Amygdala (tissue), 56 donors: ENCODE results near the gene GAL3ST3.
"Not testable (repeated sequence)": the region's sequence is repeated elsewhere in the genome, so short reads cannot be mapped to it uniquely, and the experiment has no call there.

Experiments
- DNase-seq, 56 donors: peaks; one replicate each; lab custom pipeline; 2025; lab: John Stamatoyannopoulos, UW

GAL3ST3 gene

GRCh38 chr11:66045177-66045639 lies 3.8 kb downstream of the GAL3ST3 start:
- peak in 52 of 56 donors; percentile 10 to 83 (median 51) for DNase-seq

- DNase-seq, result no peak
Observed at GRCh38 chr11:66044757-66045156, 4.2 kb downstream of the GAL3ST3 start.

GRCh38 chr11:66042996-66043906 lies 5.7 kb downstream of the GAL3ST3 start:
- no peak for DNase-seq

GRCh38 chr11:66042227-66042995 lies 6.5 kb downstream of the GAL3ST3 start:
- DNase-seq, result no peak

- DNase-seq, result no peak
Observed at GRCh38 chr11:66039765-66040164, 9.2 kb downstream of the GAL3ST3 start.

- no peak for DNase-seq
Observed at GRCh38 chr11:66037327-66037726, 11.6 kb downstream of the GAL3ST3 start.

- no peak for DNase-seq
Observed at GRCh38 chr11:66036334-66036710, 12.6 kb downstream of the GAL3ST3 start.

- DNase-seq, result no peak
Observed at GRCh38 chr11:66035653-66036333, 13.2 kb downstream of the GAL3ST3 start.

GRCh38 chr11:66032957-66033735 lies 15.8 kb downstream of the GAL3ST3 start:
- no peak for DNase-seq

GRCh38 chr11:66026017-66026529 lies 22.9 kb downstream of the GAL3ST3 start, which contains the start of gene CATSPER1:
TSS of gene CATSPER1 (minus strand) at chr11:66026479. CDS start at chr11:66026379, 100 bp downstream.
- no peak for DNase-seq

- DNase-seq, result not testable (repeated sequence)
Observed at GRCh38 chr11:66023186-66023440, 25.8 kb downstream of the GAL3ST3 start.

GRCh38 chr11:66022401-66023185 lies 26.4 kb downstream of the GAL3ST3 start:
- DNase-seq, result peak in 40 of 56 donors; percentile 1 to 75 (median 26)

GRCh38 chr11:66020618-66021357 lies 28.2 kb downstream of the GAL3ST3 start:
- DNase-seq, result no peak

GRCh38 chr11:66020212-66020611 lies 28.7 kb downstream of the GAL3ST3 start:
- no peak for DNase-seq

- DNase-seq, result no peak
Observed at GRCh38 chr11:66017321-66017720, 31.6 kb downstream of the GAL3ST3 start.

- DNase-seq, result no peak
Observed at GRCh38 chr11:66016793-66017177, 32.2 kb downstream of the GAL3ST3 start.

- DNase-seq, result no peak
Observed at GRCh38 chr11:66015936-66016792, 32.8 kb downstream of the GAL3ST3 start.
